Heart left ventricle (tissue), 16 donors: ENCODE results near the gene LGI1. TPM values are rescaled to one million over a fixed set of nuclear protein-coding genes. Genes with fewer than 3 reads are reported as not detected.

Experiments
- ATAC-seq, 4 donors: fragments of 200-7000 bp; cut with Tn5 transposase; one replicate each; pipeline ENCODE4 v1.9.1; 2020 to 2022; ENCODE audit warnings: moderate library complexity in 4 of 4, mild to moderate bottlenecking in 3 of 4, moderate number of reproducible peaks in 1 of 4
- DNase-seq, 5 donors: peaks; one replicate each; pipeline ENCODE4 v3.0.0-alpha.2; 2020
- H3K27ac ChIP-seq, 12 donors: fragments of 200-600 bp; sonication (generic) in 4 of 12; one replicate each; pipeline versions ENCODE4 v1.5.0 to v1.8.0; 2016 to 2022; ENCODE audit warnings: mild to moderate bottlenecking in 2 of 12
- H3K27me3 ChIP-seq, 9 donors: fragments of 200-600 bp; sonication (generic) in 2 of 9; one replicate each; pipeline versions ENCODE4 v1.5.1 to v1.8.0; 2016 to 2022; ENCODE audit warnings: mild to moderate bottlenecking in 3 of 9
- H3K36me3 ChIP-seq, 9 donors: fragments of 200-600 bp; sonication (generic) in 2 of 9; one replicate each; pipeline versions ENCODE4 v1.5.0 to v1.8.0; 2018 to 2022; ENCODE audit warnings: mild to moderate bottlenecking in 2 of 9
- H3K4me1 ChIP-seq, 12 donors: fragments of 200-600 bp; sonication (generic) in 4 of 12; one replicate each; pipeline versions ENCODE4 v1.5.0 to v1.8.0; 2016 to 2022; ENCODE audit warnings: mild to moderate bottlenecking in 3 of 12
- H3K4me3 ChIP-seq, 12 donors: fragments of 200-600 bp; sonication (generic) in 4 of 12; one replicate each; pipeline versions ENCODE4 v1.5.0 to v1.8.0; 2017 to 2022; ENCODE audit warnings: mild to moderate bottlenecking in 9 of 12, moderate library complexity in 4 of 12
- H3K9me3 ChIP-seq, 12 donors: fragments of 200-600 bp; sonication (generic) in 4 of 12; one replicate each; pipeline versions ENCODE4 v1.5.0 to v1.8.0; 2016 to 2022; ENCODE audit warnings: mild to moderate bottlenecking in 1 of 12
- POLR2A ChIP-seq, 2 donors: fragments of 450-650 bp; IDR thresholded peaks; one replicate each; pipeline ENCODE4 v1.6.1; 2017; ENCODE audit warnings: antibody characterized with exemption in 2 of 2, mild to moderate bottlenecking in 2 of 2, moderate library complexity in 2 of 2
- WGBS, 4 donors: extraction: QIAGEN DNeasy Blood & Tissue Kit in 2 of 4; methylation state at CpG; one replicate each; pipeline versions ENCODE4 v1.1.5 to v1.1.7; 2013 to 2018; 5-methylcytosine and 5-hydroxymethylcytosine counted together
- intact Hi-C, 10 donors: fragments of 100-400 bp; cut with DNase I; formaldehyde crosslinking; loops; one replicate each; pipeline versions ENCODE4 v1.11.1 to v1.14.2; 2022
- polyA plus RNA-seq, 2 donors: library from polyadenylated mRNA; stranded (reverse); fragments of 200-250 nt; gene quantifications; one replicate each; pipeline ENCODE4 v1.2.3, GENCODE V29; 2013
- total RNA-seq, 9 donors: library from RNA; depleted of rRNA in 2 of 9; stranded (reverse); fragments of >200 nt in 2 of 9; fragmentation: NEBNext Ultra II Directional in 3 of 9; extraction: Animal tissue kit (Norgen Biotek cat#: 25700) in 3 of 9; gene quantifications; one replicate each; pipeline versions ENCODE4 v1.1.0 to v1.2.4, GENCODE V29; 2016 to 2023
- TF ChIP-seq, protein P1 (sequence below), 12 donors: fragments of 200-600 bp; sonication (generic) in 4 of 12; IDR thresholded peaks; one replicate each; pipeline versions ENCODE4 v1.5.0 to v1.8.0; 2018 to 2022; ENCODE audit warnings: antibody characterized with exemption in 12 of 12, mild to moderate bottlenecking in 5 of 12
- donor health status: ischemic (EF 13 %, LVEDD 7.1; RV severe dilation, severe dysfunction).
- donor health status: healthy with polysubstance abuse.
- donor health status: DM: no; HTN: yes; CAD: no.
- donor health status: DM: no; HTN: no; CAD: no.
- donor health status: ischemic (EF 25% LVEDD 6.9; RV normal size, moderate dysfunction).
- donor health status: ischemic (EF 25% LVEDD 5.7; RV mildly dilated, moderate dysfunction).
- donor health status: healthy.
- donor health status: DM: yes; HTN: yes; CAD: no.
- donor health status: ischemic (EF 35%, LVEDD 5.7; RV mildly dilated, moderate dysfunction).
- donor health status: nonischemic (EF 11% LVEDD 7.7; RV severe dilation, severe dysfunction).
- donor health status: DM: yes; HTN: yes; CAD: no.
- donor health status: PGD.
- donor health status: ischemic (EF 29% LVEDD 5.4; RV normal size, mild dysfunction).
- donor health status: nonischemic (EF 23%, LVEDD 6.1; RV moderate dilation, normal function).

The LGI1 gene
- total and polyA plus RNA-seq, 11 donors, result 0.30 to 0.57 (median 0.52) TPM; not detected in 8

DNA sequence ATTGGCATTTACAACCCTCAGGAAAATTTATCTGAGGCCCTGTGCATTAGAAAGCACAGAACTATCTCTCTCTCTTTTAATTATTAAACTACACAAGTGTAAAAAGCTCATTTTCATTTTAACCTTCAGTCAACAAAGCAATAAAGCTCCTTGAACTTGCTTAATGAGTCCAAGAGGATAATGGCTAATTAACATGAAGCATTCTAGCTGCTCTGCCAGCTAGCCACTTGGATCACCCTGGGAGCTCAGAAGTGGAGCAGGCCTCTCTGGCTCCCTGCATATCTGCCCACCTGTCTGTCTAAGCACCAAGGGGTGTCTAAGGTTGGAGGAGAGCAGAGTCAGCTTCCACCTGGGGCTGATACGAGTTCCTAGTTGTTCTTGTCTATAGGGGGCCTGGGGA is 80.1 kb downstream of the LGI1 start:
- TF ChIP-seq, protein P1, sequence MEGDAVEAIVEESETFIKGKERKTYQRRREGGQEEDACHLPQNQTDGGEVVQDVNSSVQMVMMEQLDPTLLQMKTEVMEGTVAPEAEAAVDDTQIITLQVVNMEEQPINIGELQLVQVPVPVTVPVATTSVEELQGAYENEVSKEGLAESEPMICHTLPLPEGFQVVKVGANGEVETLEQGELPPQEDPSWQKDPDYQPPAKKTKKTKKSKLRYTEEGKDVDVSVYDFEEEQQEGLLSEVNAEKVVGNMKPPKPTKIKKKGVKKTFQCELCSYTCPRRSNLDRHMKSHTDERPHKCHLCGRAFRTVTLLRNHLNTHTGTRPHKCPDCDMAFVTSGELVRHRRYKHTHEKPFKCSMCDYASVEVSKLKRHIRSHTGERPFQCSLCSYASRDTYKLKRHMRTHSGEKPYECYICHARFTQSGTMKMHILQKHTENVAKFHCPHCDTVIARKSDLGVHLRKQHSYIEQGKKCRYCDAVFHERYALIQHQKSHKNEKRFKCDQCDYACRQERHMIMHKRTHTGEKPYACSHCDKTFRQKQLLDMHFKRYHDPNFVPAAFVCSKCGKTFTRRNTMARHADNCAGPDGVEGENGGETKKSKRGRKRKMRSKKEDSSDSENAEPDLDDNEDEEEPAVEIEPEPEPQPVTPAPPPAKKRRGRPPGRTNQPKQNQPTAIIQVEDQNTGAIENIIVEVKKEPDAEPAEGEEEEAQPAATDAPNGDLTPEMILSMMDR (IDR thresholded peaks at IDR 0.05), result no peak
- no peak for TF ChIP-seq POLR2A (IDR thresholded peaks at IDR 0.05)
- DNase-seq, result no peak
- 50 to 86% (median 70%) methylated on average over 1 of the region's 1 CpG for WGBS, 4 donors
- no peak overlapping the region for H3K27ac ChIP-seq
- peaks cover 0 to 15% (median 2%) of the 10 kb centered on the region in 12 donors for H3K9me3 ChIP-seq
- no peak for ATAC-seq
- no peaks in the 10 kb centered on the region for H3K27me3 ChIP-seq
- no peaks in the 10 kb centered on the region for H3K36me3 ChIP-seq
- no peaks in the 10 kb centered on the region for H3K4me1 ChIP-seq
- no peak overlapping the region for H3K4me3 ChIP-seq
- intact Hi-C loops, result no loop called here

- no peaks in the 10 kb centered on the region for H3K27me3 ChIP-seq
These were observed 80.5 kb downstream of the LGI1 start for GRCh38 chr10:93838278-93838677.

GRCh38 chr10:93841961-93842360 is 84.2 kb downstream of the LGI1 start:
- 14 to 32% (median 24%) methylated on average over 3 of the region's 3 CpGs for WGBS, 4 donors
- Histone ChIP-seq H3K27ac (no peak overlapping the region), H3K27me3 (no peaks in the 10 kb centered on the region), H3K36me3 (no peaks in the 10 kb centered on the region), H3K4me3 (no peak overlapping the region), H3K9me3 (no peaks in the 10 kb centered on the region), H3K4me1 (no peaks in the 10 kb centered on the region)
- intact Hi-C loops, result no loop called here
- TF ChIP-seq, protein P1 (IDR thresholded peaks at IDR 0.05), result no peak
- no peak for TF ChIP-seq POLR2A (IDR thresholded peaks at IDR 0.05)
- no peak for DNase-seq
- ATAC-seq, result no peak

More at GRCh38 chr10:93838278-93838677, 80.5 kb downstream of the LGI1 start:
- intact Hi-C loops, result no loop called here
- Histone ChIP-seq H3K36me3 (no peaks in the 10 kb centered on the region), H3K9me3 (peaks cover 0 to 12% (median 2%) of the 10 kb centered on the region in 12 donors), H3K27ac (no peak overlapping the region), H3K4me1 (no peaks in the 10 kb centered on the region), H3K4me3 (no peak overlapping the region)
- ATAC-seq (no peak), DNase-seq (no peak)
- TF ChIP-seq, protein P1 (IDR thresholded peaks at IDR 0.05), result no peak
- TF ChIP-seq POLR2A (IDR thresholded peaks at IDR 0.05), result no peak

- TF ChIP-seq POLR2A (IDR thresholded peaks at IDR 0.05), result no peak
- Histone ChIP-seq H3K4me1 (no peaks in the 10 kb centered on the region), H3K36me3 (no peaks in the 10 kb centered on the region), H3K27me3 (peaks cover 0 to 1% (median 0%) of the 10 kb centered on the region in 9 donors), H3K27ac (no peak overlapping the region), H3K4me3 (no peak overlapping the region), H3K9me3 (no peaks in the 10 kb centered on the region)
- intact Hi-C loops, result no loop called here
- ATAC-seq (no peak), DNase-seq (no peak)
- WGBS, 4 donors, result 93 to 97% (median 94%) methylated on average over 11 to 30 of the region's 30 CpGs
These were observed 87.4 kb downstream of the LGI1 start for GRCh38 chr10:93844979-93845626.

Other genes starting within 250 kb of the LGI1 start
- 1 to 10 TPM in 1 of 9 donors, under 1 TPM in 4, not detected in 4; 0.06 to 1.7 (median 0.19) TPM for gene FFAR4, start 191.3 kb upstream of the LGI1 start, total RNA-seq
- under 1 TPM; 0.08 to 0.11 TPM for gene FFAR4, start 191.3 kb upstream of the LGI1 start, polyA plus RNA-seq
- 10 to 100 TPM in 2 of 9 donors, 1 to 10 TPM in 3, under 1 TPM in 3, not detected in 1; 0.35 to 63.4 (median 1.5) TPM for gene RBP4, start 156.7 kb upstream of the LGI1 start, total RNA-seq
- gene RBP4, start 156.7 kb upstream of the LGI1 start, polyA plus RNA-seq, result 10 to 100 TPM in 1 of 2 donors, 1 to 10 TPM in 1; 5.5 to 19.5 TPM
- not detected for gene PDE6C, start 145.4 kb upstream of the LGI1 start, total RNA-seq
- not detected for gene PDE6C, start 145.4 kb upstream of the LGI1 start, polyA plus RNA-seq
- 10 to 100 TPM in 6 of 9 donors, 1 to 10 TPM in 3; 5.0 to 20.4 (median 12.2) TPM for gene FRA10AC1, start 55.3 kb upstream of the LGI1 start, total RNA-seq
- gene FRA10AC1, start 55.3 kb upstream of the LGI1 start, polyA plus RNA-seq, result 10 to 100 TPM in 1 of 2 donors, 1 to 10 TPM in 1; 8.4 to 16.5 TPM
- 1 to 10 TPM; 1.5 to 4.1 (median 2.6) TPM for gene SLC35G1, start 136.0 kb downstream of the LGI1 start, total RNA-seq
- 1 to 10 TPM; 1.3 to 1.6 TPM for gene SLC35G1, start 136.0 kb downstream of the LGI1 start, polyA plus RNA-seq
- 10 to 100 TPM in 7 of 9 donors, 1 to 10 TPM in 2; 8.0 to 42.1 (median 11.1) TPM for gene PLCE1, start 236.0 kb downstream of the LGI1 start, total RNA-seq
- 1 to 10 TPM; 1.3 to 2.3 TPM for gene PLCE1, start 236.0 kb downstream of the LGI1 start, polyA plus RNA-seq